GM23338 (cell line): ENCODE data around the gene IL17RB.

Source experiments
- EZH2 ChIP-seq: fragments of 200-600 bp; sonication (generic); IDR thresholded peaks from one replicate; pipeline ENCODE4 v1.8.0; 2017; ENCODE audit warnings: antibody characterized with exemption, mild to moderate bottlenecking, low read depth; ENCODE audit not compliant: unreplicated experiment
- TF ChIP-seq, protein P1 (sequence below): IDR thresholded peaks from one replicate; pipeline ENCODE4 v1.6.1; 2018; ENCODE audit warnings: antibody characterized with exemption; ENCODE audit not compliant: unreplicated experiment
- TF ChIP-seq, protein P2 (sequence below), 2 experiments: fragments of 200-600 bp in 1 of 2; sonication (generic) in 1 of 2; conservative IDR thresholded peaks; 2 replicates each; pipeline versions ENCODE4 v1.5.1 to v1.6.1; 2016 to 2017; ENCODE audit warnings: antibody characterized with exemption in 2 of 2, low read depth in 2 of 2, mild to moderate bottlenecking in 2 of 2, moderate library complexity in 1 of 2

GRCh38 chr3:53823026-53823955 lies 23.1 kb upstream of the IL17RB start:
- TF ChIP-seq, protein P1, sequence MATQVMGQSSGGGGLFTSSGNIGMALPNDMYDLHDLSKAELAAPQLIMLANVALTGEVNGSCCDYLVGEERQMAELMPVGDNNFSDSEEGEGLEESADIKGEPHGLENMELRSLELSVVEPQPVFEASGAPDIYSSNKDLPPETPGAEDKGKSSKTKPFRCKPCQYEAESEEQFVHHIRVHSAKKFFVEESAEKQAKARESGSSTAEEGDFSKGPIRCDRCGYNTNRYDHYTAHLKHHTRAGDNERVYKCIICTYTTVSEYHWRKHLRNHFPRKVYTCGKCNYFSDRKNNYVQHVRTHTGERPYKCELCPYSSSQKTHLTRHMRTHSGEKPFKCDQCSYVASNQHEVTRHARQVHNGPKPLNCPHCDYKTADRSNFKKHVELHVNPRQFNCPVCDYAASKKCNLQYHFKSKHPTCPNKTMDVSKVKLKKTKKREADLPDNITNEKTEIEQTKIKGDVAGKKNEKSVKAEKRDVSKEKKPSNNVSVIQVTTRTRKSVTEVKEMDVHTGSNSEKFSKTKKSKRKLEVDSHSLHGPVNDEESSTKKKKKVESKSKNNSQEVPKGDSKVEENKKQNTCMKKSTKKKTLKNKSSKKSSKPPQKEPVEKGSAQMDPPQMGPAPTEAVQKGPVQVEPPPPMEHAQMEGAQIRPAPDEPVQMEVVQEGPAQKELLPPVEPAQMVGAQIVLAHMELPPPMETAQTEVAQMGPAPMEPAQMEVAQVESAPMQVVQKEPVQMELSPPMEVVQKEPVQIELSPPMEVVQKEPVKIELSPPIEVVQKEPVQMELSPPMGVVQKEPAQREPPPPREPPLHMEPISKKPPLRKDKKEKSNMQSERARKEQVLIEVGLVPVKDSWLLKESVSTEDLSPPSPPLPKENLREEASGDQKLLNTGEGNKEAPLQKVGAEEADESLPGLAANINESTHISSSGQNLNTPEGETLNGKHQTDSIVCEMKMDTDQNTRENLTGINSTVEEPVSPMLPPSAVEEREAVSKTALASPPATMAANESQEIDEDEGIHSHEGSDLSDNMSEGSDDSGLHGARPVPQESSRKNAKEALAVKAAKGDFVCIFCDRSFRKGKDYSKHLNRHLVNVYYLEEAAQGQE: no peak
- no peak for TF ChIP-seq EZH2
- TF ChIP-seq, protein P2, sequence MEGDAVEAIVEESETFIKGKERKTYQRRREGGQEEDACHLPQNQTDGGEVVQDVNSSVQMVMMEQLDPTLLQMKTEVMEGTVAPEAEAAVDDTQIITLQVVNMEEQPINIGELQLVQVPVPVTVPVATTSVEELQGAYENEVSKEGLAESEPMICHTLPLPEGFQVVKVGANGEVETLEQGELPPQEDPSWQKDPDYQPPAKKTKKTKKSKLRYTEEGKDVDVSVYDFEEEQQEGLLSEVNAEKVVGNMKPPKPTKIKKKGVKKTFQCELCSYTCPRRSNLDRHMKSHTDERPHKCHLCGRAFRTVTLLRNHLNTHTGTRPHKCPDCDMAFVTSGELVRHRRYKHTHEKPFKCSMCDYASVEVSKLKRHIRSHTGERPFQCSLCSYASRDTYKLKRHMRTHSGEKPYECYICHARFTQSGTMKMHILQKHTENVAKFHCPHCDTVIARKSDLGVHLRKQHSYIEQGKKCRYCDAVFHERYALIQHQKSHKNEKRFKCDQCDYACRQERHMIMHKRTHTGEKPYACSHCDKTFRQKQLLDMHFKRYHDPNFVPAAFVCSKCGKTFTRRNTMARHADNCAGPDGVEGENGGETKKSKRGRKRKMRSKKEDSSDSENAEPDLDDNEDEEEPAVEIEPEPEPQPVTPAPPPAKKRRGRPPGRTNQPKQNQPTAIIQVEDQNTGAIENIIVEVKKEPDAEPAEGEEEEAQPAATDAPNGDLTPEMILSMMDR (conservative IDR thresholded peaks at IDR 0.05; ENCODE audit: low read depth in 2 of 2): peak in 1 of 2 experiments; percentile 23; a peak in 1 of 4 replicates
